Lower leg skin (tissue), 3 donors: ENCODE measurements around the gene SSPN.

Source experiments
- CTCF ChIP-seq, 3 donors: fragments of 450-650 bp; IDR thresholded peaks; one replicate each; pipeline ENCODE4 v1.5.1; 2016; ENCODE audit warnings: antibody characterized with exemption in 3 of 3, mild to moderate bottlenecking in 3 of 3, moderate library complexity in 2 of 3
- POLR2A ChIP-seq, 2 donors: fragments of 450-650 bp; IDR thresholded peaks; one replicate each; pipeline ENCODE4 v1.6.1; 2016 to 2017; ENCODE audit warnings: antibody characterized with exemption in 2 of 2, mild to moderate bottlenecking in 1 of 2, moderate library complexity in 1 of 2

GRCh38 chr12:26279908-26280307 lies 84.5 kb downstream of the SSPN start:
- TF ChIP-seq CTCF (IDR thresholded peaks at IDR 0.05) (no peak), POLR2A (IDR thresholded peaks at IDR 0.05) (no peak)
